K562 treated with DMSO at 1 percent for 12 hours (cell line): Measurements from ENCODE around the gene SLITRK4. TPM values are rescaled to one million over a fixed set of nuclear protein-coding genes. Genes with fewer than 3 reads are reported as not detected.

Experiments used
- total RNA-seq: library from RNA; unstranded; fragments of 300-600 nt; gene quantifications from 2 replicates; pipeline ENCODE4 v1.2.3, GENCODE V29; 2022; ENCODE audit not compliant: insufficient read depth

Gene SLITRK4, protein sequence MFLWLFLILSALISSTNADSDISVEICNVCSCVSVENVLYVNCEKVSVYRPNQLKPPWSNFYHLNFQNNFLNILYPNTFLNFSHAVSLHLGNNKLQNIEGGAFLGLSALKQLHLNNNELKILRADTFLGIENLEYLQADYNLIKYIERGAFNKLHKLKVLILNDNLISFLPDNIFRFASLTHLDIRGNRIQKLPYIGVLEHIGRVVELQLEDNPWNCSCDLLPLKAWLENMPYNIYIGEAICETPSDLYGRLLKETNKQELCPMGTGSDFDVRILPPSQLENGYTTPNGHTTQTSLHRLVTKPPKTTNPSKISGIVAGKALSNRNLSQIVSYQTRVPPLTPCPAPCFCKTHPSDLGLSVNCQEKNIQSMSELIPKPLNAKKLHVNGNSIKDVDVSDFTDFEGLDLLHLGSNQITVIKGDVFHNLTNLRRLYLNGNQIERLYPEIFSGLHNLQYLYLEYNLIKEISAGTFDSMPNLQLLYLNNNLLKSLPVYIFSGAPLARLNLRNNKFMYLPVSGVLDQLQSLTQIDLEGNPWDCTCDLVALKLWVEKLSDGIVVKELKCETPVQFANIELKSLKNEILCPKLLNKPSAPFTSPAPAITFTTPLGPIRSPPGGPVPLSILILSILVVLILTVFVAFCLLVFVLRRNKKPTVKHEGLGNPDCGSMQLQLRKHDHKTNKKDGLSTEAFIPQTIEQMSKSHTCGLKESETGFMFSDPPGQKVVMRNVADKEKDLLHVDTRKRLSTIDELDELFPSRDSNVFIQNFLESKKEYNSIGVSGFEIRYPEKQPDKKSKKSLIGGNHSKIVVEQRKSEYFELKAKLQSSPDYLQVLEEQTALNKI
- total RNA-seq, result not detected in 2 replicates

DNA sequence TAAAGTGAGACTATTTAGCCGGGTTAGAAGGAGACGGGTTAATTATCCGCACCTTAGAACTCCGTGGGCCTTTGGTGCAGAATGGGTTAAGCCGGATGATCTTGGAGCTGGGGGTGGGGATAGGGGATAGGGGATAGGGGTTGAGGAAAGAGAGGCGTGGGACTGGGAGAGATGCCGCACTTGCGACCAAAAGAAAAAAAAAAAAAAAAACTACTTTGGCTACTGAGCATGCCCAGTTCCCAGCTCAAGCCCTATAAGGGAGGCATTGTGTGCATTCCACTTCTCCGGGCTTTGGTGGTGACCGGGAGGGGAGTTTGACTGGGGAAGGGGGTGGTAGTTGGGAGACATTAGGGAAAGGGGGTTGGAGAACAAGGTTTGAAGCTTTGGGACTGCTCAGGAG, at the start of gene SLITRK4:
Gene SLITRK4 (minus strand): TSS at position 187 of the 400 bp plus-strand sequence. CDS start 4,993 bp downstream, outside the sequence.

Other genes with a start within 250 kb of the SLITRK4 start
- gene SPANXN3, start 118.6 kb downstream of the SLITRK4 start, total RNA-seq, result not detected in 2 replicates
- not detected in 2 replicates for gene SPANXN2, start 84.7 kb upstream of the SLITRK4 start, total RNA-seq
- gene UBE2NL, start 248.0 kb upstream of the SLITRK4 start, total RNA-seq, result not detected in 2 replicates